ENCODE data around the gene IHH. TPM values are rescaled to one million over a fixed set of nuclear protein-coding genes. Genes with fewer than 3 reads are reported as not detected.

IHH gene
- total and polyA plus RNA-seq, 2 of the 8 experiments (the other 6 are each of a cell fraction or from before 2014, with no cell fraction given), result 0.03 TPM; not detected in 1

- TF ChIP-seq MAFK (IDR thresholded peaks at IDR 0.05; ENCODE audit: low read depth, low read length) (no peak), TAF7 (optimal IDR thresholded peaks at IDR 0.05; ENCODE audit: borderline replicate concordance, low read depth, low read length) (no peak)
Observed at GRCh38 chr2:219022616-219023015, 38.1 kb downstream of the IHH start (continued).

Measured in H1 (cell line).